HG02852 (cell line): Measurements from ENCODE around the gene HNRNPA2B1.
"Not testable (repeated sequence)": the region's sequence is repeated elsewhere in the genome, so short reads cannot be mapped to it uniquely, and the experiment has no call there.

Experiments
- ATAC-seq: cut with Tn5 transposase; IDR thresholded peaks from one replicate; pipeline ENCODE4 v1.9.1; 2021; ENCODE audit warnings: mild to moderate bottlenecking, moderate library complexity; ENCODE audit not compliant: unreplicated experiment

Gene HNRNPA2B1

GRCh38 chr7:26198781-26199169 lies 1.8 kb downstream of the HNRNPA2B1 start:
- no peak for ATAC-seq

- ATAC-seq, result no peak
These were observed 2.3 kb downstream of the HNRNPA2B1 start for GRCh38 chr7:26198133-26198780.

- ATAC-seq, result no peak
These were observed 3.1 kb downstream of the HNRNPA2B1 start for GRCh38 chr7:26197153-26198115.

- no peak for ATAC-seq
These were observed 4.5 kb downstream of the HNRNPA2B1 start for GRCh38 chr7:26195867-26196657.

GRCh38 chr7:26195182-26195581 lies 5.4 kb downstream of the HNRNPA2B1 start:
- ATAC-seq, result no peak

DNA sequence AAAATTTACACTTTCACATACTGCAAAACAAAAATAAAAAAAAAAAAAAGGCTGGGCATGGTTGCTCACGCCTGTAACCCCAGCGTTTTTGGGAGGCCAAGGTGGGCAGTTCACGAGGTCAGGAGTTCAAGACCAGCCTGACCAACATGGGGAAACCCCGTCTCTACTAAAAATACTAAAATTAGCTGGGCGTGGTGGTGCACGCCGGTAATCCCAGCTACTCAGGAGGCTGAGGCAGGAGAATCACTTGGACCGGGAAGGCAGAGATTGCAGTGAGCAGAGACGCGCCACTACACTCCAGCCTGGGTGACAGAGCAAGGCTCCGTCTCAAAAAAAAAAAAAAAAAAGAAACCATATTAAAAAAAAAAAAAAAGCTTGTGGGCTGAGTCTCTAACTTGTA lies 5.8 kb downstream of the HNRNPA2B1 start:
- ATAC-seq, result not testable (repeated sequence)

- ATAC-seq, result no peak
These were observed 6.9 kb downstream of the HNRNPA2B1 start for GRCh38 chr7:26193432-26194207.

- ATAC-seq, result no peak
These were observed 8.0 kb downstream of the HNRNPA2B1 start for GRCh38 chr7:26192485-26193087.

DNA sequence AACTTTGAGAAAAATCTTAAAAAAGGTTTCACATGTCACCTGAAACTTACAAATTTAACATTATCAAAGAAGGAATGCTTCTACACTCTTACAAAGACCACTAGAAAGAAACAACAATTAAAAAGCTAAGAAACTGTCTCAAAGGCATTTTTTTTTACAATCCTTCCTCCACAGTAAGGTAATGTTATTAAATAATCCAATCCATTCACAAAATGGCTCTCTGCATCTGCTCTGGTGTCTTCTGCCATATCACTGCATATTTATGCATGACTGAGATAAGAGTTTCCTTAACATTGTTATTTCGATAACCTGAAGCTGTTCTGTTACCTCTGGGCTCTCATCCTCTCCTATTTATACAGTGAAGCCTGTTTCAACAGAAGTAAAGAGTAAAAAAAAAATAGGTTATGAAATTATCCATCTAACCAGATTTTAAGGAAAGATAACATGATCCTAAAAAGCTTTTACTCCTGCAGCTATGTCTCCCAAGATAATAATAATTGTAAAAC lies 8.5 kb downstream of the HNRNPA2B1 start:
- ATAC-seq, result no peak

GRCh38 chr7:26191233-26191973 lies 9.1 kb downstream of the HNRNPA2B1 start:
- no peak for ATAC-seq

GRCh38 chr7:26190417-26190869 lies 10.1 kb downstream of the HNRNPA2B1 start:
- ATAC-seq, result no peak

- ATAC-seq, result no peak
These were observed 10.8 kb downstream of the HNRNPA2B1 start for GRCh38 chr7:26189697-26190096.

DNA sequence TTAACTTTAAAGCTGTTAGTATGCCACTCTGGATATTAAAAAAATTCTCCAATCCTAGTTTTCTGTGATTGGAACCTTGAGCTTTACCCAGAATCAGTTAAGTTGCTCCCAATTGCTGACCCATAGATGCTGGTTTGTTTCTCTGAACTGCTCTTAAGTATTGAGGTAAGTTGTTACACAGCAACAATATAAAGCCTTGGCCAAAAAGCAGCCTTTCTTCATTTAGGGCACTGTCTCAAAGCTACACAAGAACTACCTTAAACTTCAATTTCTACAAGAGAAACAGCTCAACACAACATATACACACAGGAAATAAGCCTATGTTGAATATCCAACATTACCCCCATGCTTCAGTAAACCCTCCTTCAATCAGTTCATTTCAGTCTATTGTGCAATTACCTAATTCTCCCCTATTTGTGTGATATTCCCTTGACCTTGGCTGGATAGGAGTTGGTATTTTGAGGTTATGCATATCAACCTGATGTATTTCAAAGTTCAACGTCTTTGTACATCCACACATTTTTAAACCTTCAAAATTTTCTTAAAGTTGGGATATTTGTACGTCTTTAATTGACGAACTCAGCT lies 11.5 kb downstream of the HNRNPA2B1 start:
- no peak for ATAC-seq

DNA sequence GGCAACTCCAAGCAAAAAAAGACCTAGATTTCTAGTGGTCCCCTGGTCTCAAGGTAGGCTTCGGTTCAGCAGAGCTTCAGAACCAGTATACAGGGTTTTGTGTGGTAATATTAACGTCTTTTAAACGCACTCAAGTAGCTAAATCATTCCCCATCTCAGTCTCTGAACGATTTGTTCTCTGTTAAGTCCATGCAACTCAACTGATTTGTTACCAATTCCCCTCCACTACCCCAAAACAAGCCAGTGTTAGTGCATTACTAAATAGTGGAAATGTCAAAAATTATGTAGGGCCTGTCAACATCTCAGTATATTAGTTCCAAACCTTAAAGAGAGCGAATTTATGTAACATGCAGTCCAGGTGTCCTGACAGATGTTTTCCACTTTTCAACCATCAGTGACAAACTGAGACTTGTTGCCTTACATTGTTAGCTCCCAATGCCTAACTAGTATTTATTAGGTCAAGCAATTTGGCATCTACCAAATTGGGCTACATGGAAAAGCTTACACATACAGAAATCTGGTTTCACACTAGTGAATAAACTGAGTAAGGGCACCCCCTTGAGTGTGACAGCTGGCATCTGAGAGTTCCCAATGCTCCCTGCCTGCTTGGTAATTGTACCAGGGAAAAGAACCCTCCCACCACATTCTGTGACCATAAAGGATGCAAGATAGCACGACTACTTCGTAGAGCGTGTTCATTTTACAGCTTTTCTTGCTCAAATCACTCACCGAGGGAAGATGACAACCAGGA lies 12.2 kb downstream of the HNRNPA2B1 start:
- ATAC-seq, result no peak

GRCh38 chr7:26187380-26188205 lies 13.0 kb downstream of the HNRNPA2B1 start:
- ATAC-seq, result no peak

GRCh38 chr7:26186364-26187311 lies 13.9 kb downstream of the HNRNPA2B1 start:
- ATAC-seq, result no peak
